ENCODE measurements around the gene FAM107B. TPM values are rescaled to one million over a fixed set of nuclear protein-coding genes. Genes with fewer than 3 reads are reported as not detected.

Gene FAM107B
- total and polyA plus RNA-seq, 2 experiments from 2014 or later, result 85.5 to 85.9 TPM

DNA sequence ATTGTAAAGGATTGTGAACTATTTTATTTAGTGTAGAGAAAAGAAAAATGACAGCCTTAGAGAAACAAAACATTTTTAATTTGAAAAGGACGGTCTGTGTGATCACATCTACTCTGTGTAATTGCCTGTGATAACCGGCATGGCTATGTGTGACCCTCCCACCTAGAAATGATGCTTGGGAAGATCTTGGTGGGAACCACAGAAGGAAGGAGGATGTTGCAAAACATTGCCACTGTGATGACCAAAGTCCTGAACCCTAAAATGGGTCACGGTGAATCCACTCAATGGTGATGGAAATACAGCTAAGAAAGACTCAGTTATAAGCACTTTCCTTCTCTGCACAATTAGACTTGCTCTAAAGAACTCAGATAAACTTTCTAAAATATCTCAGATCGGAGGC lies 222.7 kb downstream of the FAM107B start:
- Histone ChIP-seq H3K27me3 (no peaks in the 10 kb centered on the region), H3K36me3 (replicated peaks; ENCODE audit: insufficient read depth, low read depth) (no peaks in the 10 kb centered on the region), H3K79me2 (peaks cover 77% of the 10 kb centered on the region), H3K27ac (peak overlapping the region; percentile 82), H3K9me3 (ENCODE audit: low read depth) (no peaks in the 10 kb centered on the region), H3K4me2 (no peak overlapping the region), H3K4me1 (ENCODE audit: insufficient read depth) (peaks cover 52% of the 10 kb centered on the region), H4K20me1 (ENCODE audit: insufficient read depth, poor library complexity, severe bottlenecking) (no peaks in the 10 kb centered on the region), H3K4me3 (no peak overlapping the region), H2AFZ (no peak overlapping the region), H3K9me2 (replicated peaks; ENCODE audit: insufficient read depth) (no peaks in the 10 kb centered on the region)
- WGBS (ENCODE audit: low lambda C conversion rate, missing lambda C conversion rate), result 96% methylated on average over 4 of the region's 4 CpGs
- no peak for DNase-seq (ENCODE audit: low spot score)
- TF ChIP-seq EZH2 (IDR thresholded peaks at IDR 0.05; ENCODE audit: borderline replicate concordance), result no peak
- no peak for TF ChIP-seq EZH2phosphoT487 (IDR thresholded peaks at IDR 0.05; ENCODE audit: low read depth, severe bottlenecking, unreplicated experiment)
- TF ChIP-seq, protein P1, sequence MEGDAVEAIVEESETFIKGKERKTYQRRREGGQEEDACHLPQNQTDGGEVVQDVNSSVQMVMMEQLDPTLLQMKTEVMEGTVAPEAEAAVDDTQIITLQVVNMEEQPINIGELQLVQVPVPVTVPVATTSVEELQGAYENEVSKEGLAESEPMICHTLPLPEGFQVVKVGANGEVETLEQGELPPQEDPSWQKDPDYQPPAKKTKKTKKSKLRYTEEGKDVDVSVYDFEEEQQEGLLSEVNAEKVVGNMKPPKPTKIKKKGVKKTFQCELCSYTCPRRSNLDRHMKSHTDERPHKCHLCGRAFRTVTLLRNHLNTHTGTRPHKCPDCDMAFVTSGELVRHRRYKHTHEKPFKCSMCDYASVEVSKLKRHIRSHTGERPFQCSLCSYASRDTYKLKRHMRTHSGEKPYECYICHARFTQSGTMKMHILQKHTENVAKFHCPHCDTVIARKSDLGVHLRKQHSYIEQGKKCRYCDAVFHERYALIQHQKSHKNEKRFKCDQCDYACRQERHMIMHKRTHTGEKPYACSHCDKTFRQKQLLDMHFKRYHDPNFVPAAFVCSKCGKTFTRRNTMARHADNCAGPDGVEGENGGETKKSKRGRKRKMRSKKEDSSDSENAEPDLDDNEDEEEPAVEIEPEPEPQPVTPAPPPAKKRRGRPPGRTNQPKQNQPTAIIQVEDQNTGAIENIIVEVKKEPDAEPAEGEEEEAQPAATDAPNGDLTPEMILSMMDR (IDR thresholded peaks at IDR 0.05; ENCODE audit: poor library complexity), result no peak

DNA sequence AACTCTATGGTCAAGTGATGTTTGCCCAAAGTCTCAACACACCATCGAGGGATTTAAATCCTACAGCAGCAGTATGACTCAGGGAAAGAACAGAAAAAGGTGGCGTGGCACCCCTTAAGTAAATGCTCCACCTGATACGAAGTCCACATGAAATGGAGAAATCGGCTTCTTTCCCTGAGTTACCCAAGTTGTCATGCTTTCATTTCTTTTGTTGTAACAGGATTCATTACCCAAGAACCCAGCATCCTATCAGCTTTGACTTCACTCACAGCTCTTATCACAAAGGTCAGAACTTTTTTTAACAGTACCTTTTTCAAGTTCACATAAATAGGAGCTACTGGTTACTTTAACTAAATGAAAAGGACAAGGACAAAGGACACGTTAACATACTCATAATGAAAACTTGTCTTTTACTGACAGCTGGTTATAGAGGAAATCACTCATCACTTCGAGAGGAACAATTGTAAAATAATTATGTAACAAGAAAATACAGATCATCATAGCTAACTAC lies 224.2 kb downstream of the FAM107B start:
- 48% methylated on average over 6 of the region's 6 CpGs for WGBS (ENCODE audit: low lambda C conversion rate, missing lambda C conversion rate)
- Histone ChIP-seq H2AFZ (no peak overlapping the region), H3K27me3 (no peaks in the 10 kb centered on the region), H3K9me2 (replicated peaks; ENCODE audit: insufficient read depth) (no peaks in the 10 kb centered on the region), H3K9me3 (ENCODE audit: low read depth) (no peaks in the 10 kb centered on the region), H3K36me3 (replicated peaks; ENCODE audit: insufficient read depth, low read depth) (no peaks in the 10 kb centered on the region), H4K20me1 (ENCODE audit: insufficient read depth, poor library complexity, severe bottlenecking) (no peaks in the 10 kb centered on the region), H3K4me3 (no peak overlapping the region), H3K27ac (peak overlapping the region; percentile 82), H3K79me2 (peaks cover 76% of the 10 kb centered on the region), H3K4me2 (peak overlapping the region; percentile 29), H3K4me1 (ENCODE audit: insufficient read depth) (peaks cover 42% of the 10 kb centered on the region)
- TF ChIP-seq EZH2phosphoT487 (IDR thresholded peaks at IDR 0.05; ENCODE audit: low read depth, severe bottlenecking, unreplicated experiment), result no peak
- TF ChIP-seq, protein P1 (IDR thresholded peaks at IDR 0.05; ENCODE audit: poor library complexity), result no peak
- TF ChIP-seq EZH2 (IDR thresholded peaks at IDR 0.05; ENCODE audit: borderline replicate concordance), result no peak
- peak; percentile 86 for DNase-seq (ENCODE audit: low spot score)

DNA sequence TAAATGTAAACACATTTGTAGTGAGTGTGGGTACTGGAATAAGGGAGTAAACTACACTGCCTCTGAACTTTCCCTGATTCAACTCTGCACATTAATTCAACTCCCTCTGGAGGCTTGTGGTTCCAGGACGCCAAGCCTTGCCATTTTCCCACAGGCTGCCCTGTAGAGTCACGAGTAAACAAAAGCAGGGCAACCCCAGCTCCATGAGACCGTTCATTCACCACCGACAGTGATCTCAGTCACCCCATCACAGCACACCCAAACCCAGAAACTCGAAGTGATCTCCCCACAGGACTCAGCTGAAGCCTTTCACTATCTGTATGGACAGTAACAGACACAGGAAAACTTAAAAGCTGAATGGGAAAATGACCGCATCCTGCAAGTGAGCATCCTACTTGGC lies 225.2 kb downstream of the FAM107B start:
- Histone ChIP-seq H3K9me2 (replicated peaks; ENCODE audit: insufficient read depth) (no peaks in the 10 kb centered on the region), H3K27ac (peak overlapping the region; percentile 79), H2AFZ (no peak overlapping the region), H3K79me2 (peaks cover 76% of the 10 kb centered on the region), H3K4me3 (no peak overlapping the region), H3K9me3 (ENCODE audit: low read depth) (no peaks in the 10 kb centered on the region), H3K27me3 (no peaks in the 10 kb centered on the region), H3K4me1 (ENCODE audit: insufficient read depth) (peaks cover 38% of the 10 kb centered on the region), H3K36me3 (replicated peaks; ENCODE audit: insufficient read depth, low read depth) (no peaks in the 10 kb centered on the region), H3K4me2 (peak overlapping the region; percentile 29), H4K20me1 (ENCODE audit: insufficient read depth, poor library complexity, severe bottlenecking) (no peaks in the 10 kb centered on the region)
- no peak for DNase-seq (ENCODE audit: low spot score)
- 76% methylated on average over 6 of the region's 6 CpGs for WGBS (ENCODE audit: low lambda C conversion rate, missing lambda C conversion rate)
- TF ChIP-seq EZH2phosphoT487 (IDR thresholded peaks at IDR 0.05; ENCODE audit: low read depth, severe bottlenecking, unreplicated experiment), result no peak
- TF ChIP-seq EZH2 (IDR thresholded peaks at IDR 0.05; ENCODE audit: borderline replicate concordance), result no peak
- TF ChIP-seq, protein P1 (IDR thresholded peaks at IDR 0.05; ENCODE audit: poor library complexity), result no peak

Measured in hepatocyte (in vitro differentiated cells).